Keratinocyte (primary cell): ENCODE measurements around the gene CLEC16A. TPM values are rescaled to one million over a fixed set of nuclear protein-coding genes. Genes with fewer than 3 reads are reported as not detected.

Experiments used
- DNase-seq: peaks from one replicate; pipeline ENCODE4 v3.0.0-alpha.2; 2011; ENCODE audit warnings: low read depth, missing footprints, low spot score
- FAIRE-seq: peaks from 2 replicates; lab custom pipeline; 2011; peaks lifted over from hg19 to GRCh38; lab: Jason Lieb, UNC
- H2AFZ ChIP-seq: 2 replicates; pipeline ENCODE4 v1.6.0; 2012; ENCODE audit warnings: low read length, control low read depth, inconsistent platforms; ENCODE audit not compliant: control insufficient read depth
- H3K27ac ChIP-seq: 2 replicates; pipeline ENCODE4 v1.5.1; 2011; ENCODE audit warnings: low read length; ENCODE audit not compliant: control insufficient read depth, insufficient read depth
- H3K27me3 ChIP-seq: 3 replicates; pipeline ENCODE4 v1.6.0; 2011; ENCODE audit warnings: low read length; ENCODE audit not compliant: control insufficient read depth, insufficient read depth; ENCODE audit errors: extremely low read depth
- H3K36me3 ChIP-seq, 2 experiments: 2 replicates in 1 of 2; 3 replicates in 1 of 2; pipeline ENCODE4 v1.5.1; 2011; ENCODE audit warnings: low read length in 2 of 2, mild to moderate bottlenecking in 1 of 2; ENCODE audit not compliant: control insufficient read depth in 2 of 2, insufficient read depth in 2 of 2; ENCODE audit errors: extremely low read depth in 1 of 2
- H3K4me1 ChIP-seq: 3 replicates; pipeline ENCODE4 v1.5.1; 2011; ENCODE audit warnings: low read length; ENCODE audit not compliant: control insufficient read depth, insufficient read depth; ENCODE audit errors: extremely low read depth
- H3K4me2 ChIP-seq: 3 replicates; pipeline ENCODE4 v1.6.0; 2011; ENCODE audit warnings: low read depth, low read length; ENCODE audit not compliant: control insufficient read depth, insufficient read depth; ENCODE audit errors: extremely low read depth
- H3K4me3 ChIP-seq, 3 experiments: fragments of 200-600 bp in 1 of 3; sonication (generic) in 1 of 3; 2 replicates in 2 of 3; 3 replicates in 1 of 3; pipeline ENCODE4 v1.5.1; 2011 to 2016; ENCODE audit warnings: low read length in 3 of 3, mild to moderate bottlenecking in 3 of 3, control low read depth in 2 of 3, inconsistent platforms in 1 of 3, low read depth in 1 of 3, mixed read lengths in 1 of 3, mixed run types in 1 of 3, moderate library complexity in 1 of 3; ENCODE audit not compliant: control insufficient read depth in 2 of 3, insufficient read depth in 2 of 3; ENCODE audit errors: extremely low read depth in 1 of 3
- H3K79me2 ChIP-seq: 2 replicates; pipeline ENCODE4 v1.6.0; 2012; ENCODE audit warnings: low read length; ENCODE audit not compliant: control insufficient read depth, insufficient read depth
- H3K9ac ChIP-seq: 3 replicates; pipeline ENCODE4 v1.6.0; 2011; ENCODE audit warnings: low read length; ENCODE audit not compliant: control insufficient read depth, insufficient read depth; ENCODE audit errors: extremely low read depth
- H3K9me1 ChIP-seq: 3 replicates; pipeline ENCODE4 v1.6.0; 2011; ENCODE audit warnings: low read length; ENCODE audit not compliant: control insufficient read depth, insufficient read depth; ENCODE audit errors: extremely low read depth
- H3K9me3 ChIP-seq: 2 replicates; pipeline ENCODE4 v1.5.1; 2012; ENCODE audit warnings: low read depth, low read length; ENCODE audit not compliant: control insufficient read depth
- H4K20me1 ChIP-seq: 3 replicates; pipeline ENCODE4 v1.6.0; 2011; ENCODE audit warnings: low read length; ENCODE audit not compliant: control insufficient read depth, insufficient read depth; ENCODE audit errors: extremely low read depth
- CTCF ChIP-seq, 3 experiments: IDR thresholded peaks in 1 of 3; conservative IDR thresholded peaks in 1 of 3; optimal IDR thresholded peaks in 1 of 3; 2 replicates in 2 of 3; 3 replicates in 1 of 3; pipeline versions ENCODE3 to v1.5.1; 2011; ENCODE audit warnings: low read length in 3 of 3, mild to moderate bottlenecking in 3 of 3, moderate library complexity in 2 of 3, control low read depth in 1 of 3, inconsistent platforms in 1 of 3; ENCODE audit not compliant: insufficient read depth in 2 of 3; ENCODE audit errors: extremely low read depth in 1 of 3
- EZH2 ChIP-seq: IDR thresholded peaks from one replicate; pipeline ENCODE4 v1.6.1; 2012; ENCODE audit warnings: inconsistent platforms, mild to moderate bottlenecking, low read length, moderate library complexity
- dilution Hi-C: fragments of 300-500 bp; cut with MboI; formaldehyde crosslinking; loops from one replicate; pipeline ENCODE4 v1.7.0; 2020; ENCODE audit warnings: low sequenced_read_pairs; ENCODE audit not compliant: extremely low pct_ligation_motif_present
- polyA plus RNA-seq, 5 experiments: library from polyadenylated mRNA; depleted of rRNA in 3 of 5; stranded (reverse) in 3 of 5; stranded (forward) in 1 of 5; unstranded in 1 of 5; fragments of >200 nt; gene quantifications; 1 replicate in 1 of 5; 2 replicates in 3 of 5; 3 replicates in 1 of 5; pipeline versions ENCODE4 v1.2.1 to v1.2.3, GENCODE V29; 2011 to 2012; ENCODE audit warnings: missing spikeins in 2 of 5, low read depth in 1 of 5, low replicate concordance in 1 of 5

The CLEC16A gene
- polyA plus RNA-seq, 1 donor (not counting 4 experiments of a cell fraction or from before 2014, with no cell fraction given), result 9.5 TPM

GRCh38 chr16:11183035-11183812, 238.9 kb downstream of the CLEC16A start:
- H3K27me3 ChIP-seq, result no peaks in the 10 kb centered on the region
- H3K27ac ChIP-seq, result no peak overlapping the region
- no peak overlapping the region for H2AFZ ChIP-seq
- H3K4me2 ChIP-seq, result no peak overlapping the region
- FAIRE-seq, result no peak
- no peaks in the 10 kb centered on the region for H4K20me1 ChIP-seq
- H3K36me3 ChIP-seq, result no peaks in the 10 kb centered on the region
- no peak for DNase-seq
- H3K9me1 ChIP-seq, result no peaks in the 10 kb centered on the region
- H3K79me2 ChIP-seq, result no peaks in the 10 kb centered on the region
- H3K4me1 ChIP-seq, result peaks cover 21% of the 10 kb centered on the region
- dilution Hi-C loops, result no loop called here
- no peak overlapping the region for H3K9ac ChIP-seq
- no peaks in the 10 kb centered on the region for H3K9me3 ChIP-seq
- H3K4me3 ChIP-seq, result no peak overlapping the region
- no peak for TF ChIP-seq EZH2
- TF ChIP-seq CTCF (optimal IDR thresholded peaks at IDR 0.05 in 1 of 3, IDR thresholded peaks at IDR 0.05 in 1 of 3, conservative IDR thresholded peaks at IDR 0.05 in 1 of 3; ENCODE audit: extremely low read depth in 1 of 3, insufficient read depth in 2 of 3, low read length in 3 of 3), result no peak

- Histone ChIP-seq H3K4me2 (no peak overlapping the region), H3K27me3 (no peaks in the 10 kb centered on the region), H3K4me3 (no peak overlapping the region), H3K4me1 (peaks cover 25% of the 10 kb centered on the region), H2AFZ (no peak overlapping the region), H3K9me1 (no peaks in the 10 kb centered on the region), H3K9ac (no peak overlapping the region), H3K79me2 (no peaks in the 10 kb centered on the region), H4K20me1 (no peaks in the 10 kb centered on the region), H3K9me3 (no peaks in the 10 kb centered on the region), H3K27ac (no peak overlapping the region), H3K36me3 (no peaks in the 10 kb centered on the region)
- peak in 1 of 3 experiments; percentile 11 for TF ChIP-seq CTCF (optimal IDR thresholded peaks at IDR 0.05 in 1 of 3, IDR thresholded peaks at IDR 0.05 in 1 of 3, conservative IDR thresholded peaks at IDR 0.05 in 1 of 3; ENCODE audit: extremely low read depth in 1 of 3, insufficient read depth in 2 of 3, low read length in 3 of 3)
- TF ChIP-seq EZH2, result no peak
- FAIRE-seq, result no peak
- no peak for DNase-seq
- dilution Hi-C loops, result no loop called here
These were observed 239.6 kb downstream of the CLEC16A start for GRCh38 chr16:11183951-11184350.
